Hippocampal formation (tissue), 2 donors: ENCODE results near the gene UBE2U.

Experiments used
- DNase-seq, 2 donors: peaks; one replicate each; lab custom pipeline; 2025; lab: John Stamatoyannopoulos, UW

The UBE2U gene

DNA sequence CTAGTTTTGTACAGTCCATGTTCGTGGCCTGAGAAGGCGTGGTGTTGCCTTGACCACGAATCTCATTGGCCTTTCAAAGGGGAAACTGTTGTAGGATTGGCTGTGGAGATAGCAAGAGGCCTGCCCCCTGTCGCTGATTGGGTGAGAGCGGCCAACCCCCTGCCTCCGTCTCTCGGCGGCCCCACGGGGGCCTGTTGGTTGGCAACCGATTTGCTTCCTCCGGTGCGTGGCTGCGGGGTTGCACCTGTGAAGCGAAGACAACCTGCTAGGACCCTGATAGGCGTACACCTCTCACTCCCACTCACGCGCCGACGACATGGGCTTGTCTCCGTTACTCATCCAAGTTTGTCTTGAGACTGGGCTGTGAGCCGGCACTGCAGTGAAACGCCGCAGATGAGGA is at the start of gene UBE2U:
Gene UBE2U, plus strand, starts transcription at position 204 of the 400 bp plus-strand sequence. CDS start 428 bp downstream, outside the sequence.
- no peak for DNase-seq

DNA sequence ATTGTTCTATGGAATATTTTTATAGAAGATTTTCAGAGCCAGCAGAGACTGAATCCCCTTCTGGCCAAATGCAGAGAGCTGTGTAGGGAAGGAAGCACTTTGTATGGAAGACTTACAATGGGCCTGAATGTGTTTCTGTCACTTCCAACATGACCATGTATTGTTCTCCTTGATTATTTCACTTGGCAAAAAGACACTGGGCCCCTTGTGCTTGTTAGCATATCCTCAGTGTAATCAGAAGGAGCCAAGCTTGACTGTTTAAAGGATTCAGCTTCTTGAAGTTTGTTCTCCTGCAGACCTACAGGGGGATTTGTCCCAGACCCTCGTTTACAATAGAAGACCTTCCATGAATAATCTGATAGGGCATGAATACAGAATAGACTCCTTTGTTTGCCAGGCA is 48.1 kb upstream of the UBE2U start:
- DNase-seq, result peak; percentile 9 to 74

DNA sequence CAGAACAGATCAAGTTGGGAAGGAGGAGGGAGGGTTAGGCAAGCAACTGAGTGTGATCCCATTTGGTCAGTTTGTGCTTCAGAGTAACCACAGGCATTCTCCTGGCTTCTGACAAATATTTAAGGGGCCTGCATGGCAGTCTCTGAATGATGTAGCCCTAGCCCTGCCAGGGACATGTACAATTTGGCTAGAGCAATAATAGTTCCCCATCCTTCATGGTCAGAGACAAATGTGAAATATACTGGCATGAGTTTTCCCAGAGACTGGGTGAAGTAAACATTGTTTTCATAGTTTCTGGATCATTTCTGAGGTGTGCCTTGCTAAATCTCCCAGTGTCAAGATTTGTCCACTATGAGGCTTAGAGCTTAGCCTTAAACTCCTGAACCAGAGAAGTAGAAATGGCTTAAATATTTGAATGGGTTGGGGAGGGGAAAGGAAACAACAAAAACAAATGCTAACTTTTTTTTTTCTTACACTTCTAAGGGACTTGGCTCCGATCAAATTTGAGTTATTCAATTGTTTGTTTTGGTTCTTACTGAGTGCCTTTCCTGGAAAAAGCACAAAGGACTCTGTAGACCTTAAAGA is 42.0 kb upstream of the UBE2U start:
- DNase-seq, result no peak

GRCh38 chr1:64162151-64162550 is 41.3 kb upstream of the UBE2U start:
- DNase-seq, result no peak

DNA sequence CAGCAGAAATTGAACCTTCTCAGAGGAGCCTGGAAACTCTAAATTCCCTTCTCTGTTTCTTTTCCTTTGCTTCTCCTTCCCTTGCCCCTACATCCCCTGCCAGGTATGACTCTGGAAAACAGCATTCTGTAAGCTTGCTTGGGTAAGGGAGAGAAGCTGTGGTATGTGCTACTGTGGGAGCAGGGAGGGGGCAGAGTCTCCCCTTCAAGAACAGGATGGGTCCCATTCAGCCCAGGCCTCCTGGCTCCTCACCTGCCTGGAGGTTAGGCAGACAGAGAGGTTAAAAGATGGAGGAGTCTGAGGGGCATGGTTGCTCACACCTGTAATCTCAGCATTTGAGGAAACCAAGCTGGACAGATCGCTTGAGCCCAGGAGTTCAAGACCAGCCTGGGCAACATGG is 40.6 kb upstream of the UBE2U start:
- DNase-seq, result no peak

DNA sequence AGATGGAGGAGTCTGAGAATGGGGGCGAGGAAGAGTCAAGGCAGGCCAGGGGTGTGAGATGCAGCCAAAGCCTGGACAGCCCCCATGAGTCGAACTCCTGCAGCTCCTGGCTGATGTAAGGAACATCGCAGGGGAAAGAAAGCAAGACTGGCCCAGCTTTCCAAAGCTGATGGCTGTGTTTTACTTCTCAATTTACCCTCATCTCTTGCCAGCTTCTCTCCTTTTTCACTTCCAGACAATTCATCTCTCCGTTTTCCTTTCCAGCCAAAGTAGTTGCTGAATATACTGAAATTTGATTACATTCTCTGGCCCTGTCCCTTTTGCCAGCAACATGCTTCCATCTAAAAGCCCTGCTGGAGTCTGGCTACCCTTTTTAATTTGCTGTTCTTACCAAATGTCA is 40.0 kb upstream of the UBE2U start:
- no peak for DNase-seq

- peak in 1 of 2 donors; percentile 58 for DNase-seq
Measured at GRCh38 chr1:64163970-64164369, 39.5 kb upstream of the UBE2U start.

- DNase-seq, result no peak
Measured at GRCh38 chr1:64166629-64167028, 36.8 kb upstream of the UBE2U start.

DNA sequence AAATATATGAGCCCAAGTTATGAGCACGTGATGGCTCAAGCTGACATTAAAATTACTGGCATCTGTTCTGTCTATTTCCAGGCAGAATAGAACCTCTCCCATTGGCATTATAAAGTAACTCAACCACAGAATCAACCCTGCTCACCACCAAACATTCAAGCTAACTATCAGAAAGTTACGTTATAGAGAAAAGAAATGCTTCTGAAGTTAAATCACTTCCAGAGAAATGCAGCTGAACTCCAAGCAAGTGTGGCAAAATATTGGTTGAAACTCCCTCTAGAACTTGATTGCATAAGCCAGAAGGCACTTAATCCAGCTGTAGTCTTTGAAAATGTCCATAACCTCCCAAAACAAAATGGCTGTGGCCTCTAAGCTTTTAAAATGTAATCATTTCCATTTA is 36.2 kb upstream of the UBE2U start:
- no peak for DNase-seq

DNA sequence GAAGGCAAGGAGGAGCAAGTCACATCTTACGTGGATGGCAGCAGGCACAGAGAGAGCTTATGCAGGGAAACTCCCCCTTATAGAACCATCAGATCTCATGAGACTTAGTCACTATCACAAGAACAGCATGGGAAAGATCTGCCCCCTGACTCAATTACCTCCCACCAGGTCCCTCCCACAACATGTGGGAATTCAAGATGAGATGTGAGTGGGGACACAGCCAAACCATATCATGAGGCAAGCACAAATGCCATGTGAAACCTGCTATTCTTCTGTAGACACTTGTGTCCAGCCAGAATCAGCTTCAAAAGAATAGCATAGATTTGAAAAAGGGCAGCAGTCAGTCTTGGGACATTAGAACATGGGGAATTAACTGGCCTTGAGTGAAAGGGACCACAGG is 32.2 kb upstream of the UBE2U start:
- DNase-seq, result no peak

DNA sequence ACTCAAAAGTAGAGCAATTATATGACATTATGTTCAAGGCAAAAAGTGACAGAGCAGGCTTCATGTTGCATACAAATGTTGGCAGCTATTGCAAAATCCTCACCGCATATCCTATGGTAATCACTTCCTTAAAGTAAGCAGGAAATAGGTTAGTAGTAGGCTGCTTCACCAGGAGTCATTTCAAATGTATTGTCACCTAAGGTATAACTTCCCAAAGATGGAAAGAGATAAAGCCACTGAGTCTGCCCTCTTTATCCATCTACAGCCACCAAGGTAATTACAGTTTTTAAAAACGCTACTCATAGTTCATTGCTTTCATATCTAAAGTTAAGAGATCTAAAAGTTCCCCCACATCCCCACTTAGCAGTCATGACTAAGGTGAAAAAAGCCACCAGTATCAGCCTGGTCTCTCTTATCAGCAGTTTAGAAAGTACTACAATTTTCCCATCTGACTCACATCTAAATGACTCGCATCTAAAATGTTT is 31.6 kb upstream of the UBE2U start:
- no peak for DNase-seq

- no peak for DNase-seq
Measured at GRCh38 chr1:64172458-64172983, 30.9 kb upstream of the UBE2U start.

GRCh38 chr1:64173336-64173940 is 30.0 kb upstream of the UBE2U start:
- no peak for DNase-seq

DNA sequence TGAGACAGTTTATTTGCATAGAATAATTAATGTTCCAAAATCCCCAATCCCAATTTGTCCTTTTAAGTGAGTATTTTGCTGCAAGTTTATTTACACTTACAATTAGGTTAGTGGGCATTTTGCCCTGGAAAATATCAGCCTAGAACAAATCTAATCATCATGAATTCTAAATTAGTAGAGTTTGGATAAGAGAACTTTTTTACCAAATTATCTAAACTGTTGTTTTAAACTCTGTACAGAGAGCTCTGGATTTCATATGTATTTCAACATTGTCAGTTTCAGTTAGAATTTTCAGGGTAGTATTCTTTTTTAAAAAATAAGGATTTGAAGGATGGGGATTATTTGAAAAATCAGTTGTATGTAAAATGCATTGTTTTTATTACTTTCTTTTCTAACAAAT is 27.8 kb upstream of the UBE2U start:
- DNase-seq, result no peak

- DNase-seq, result no peak
Measured at GRCh38 chr1:64176659-64177058, 26.8 kb upstream of the UBE2U start.

GRCh38 chr1:64179588-64179987 is 23.8 kb upstream of the UBE2U start:
- DNase-seq, result no peak

GRCh38 chr1:64182207-64182606 is 21.2 kb upstream of the UBE2U start:
- DNase-seq, result no peak

- no peak for DNase-seq
Measured at GRCh38 chr1:64183395-64184002, 19.9 kb upstream of the UBE2U start.

- DNase-seq, result no peak
Measured at GRCh38 chr1:64184003-64184440, 19.4 kb upstream of the UBE2U start.

GRCh38 chr1:64186138-64186897 is 17.1 kb upstream of the UBE2U start:
- DNase-seq, result no peak

DNA sequence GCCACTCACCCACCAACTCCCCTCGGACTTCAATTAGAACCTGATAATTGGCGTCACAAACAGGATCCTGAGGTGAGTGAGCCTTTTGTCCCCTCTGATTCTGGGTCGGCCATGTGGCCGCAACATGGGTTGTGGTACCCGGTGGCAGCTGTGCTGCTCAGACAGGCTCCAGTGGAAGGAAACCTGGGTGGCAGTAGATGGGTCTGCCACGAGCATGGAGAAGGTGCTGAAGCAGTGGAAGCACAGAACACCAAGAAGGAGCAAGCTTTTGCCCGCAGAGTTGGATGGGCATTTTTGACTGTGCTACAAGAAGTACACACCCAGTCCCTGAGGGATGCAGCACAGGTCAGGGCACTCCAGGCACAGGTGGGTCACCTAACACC is 16.5 kb upstream of the UBE2U start:
- no peak for DNase-seq

DNA sequence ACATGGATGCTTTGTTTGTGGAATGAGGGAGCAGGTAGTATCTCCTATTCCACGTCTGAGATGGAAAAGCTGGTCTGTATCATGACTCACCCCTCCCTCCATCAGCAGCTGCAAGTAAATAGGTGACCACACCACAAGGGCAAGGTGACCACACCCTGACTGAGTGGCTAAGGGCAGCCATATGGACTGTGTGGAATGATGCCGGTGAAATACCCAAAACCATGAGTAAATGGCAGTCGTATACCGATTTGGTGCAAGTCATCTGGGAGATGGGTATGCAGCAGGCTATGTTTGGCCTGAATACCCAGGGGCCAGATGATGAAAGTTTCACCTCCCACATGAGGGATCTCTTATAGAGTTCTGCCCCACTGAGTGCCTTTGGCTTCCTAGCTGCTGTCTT is 15.8 kb upstream of the UBE2U start:
- no peak for DNase-seq

DNA sequence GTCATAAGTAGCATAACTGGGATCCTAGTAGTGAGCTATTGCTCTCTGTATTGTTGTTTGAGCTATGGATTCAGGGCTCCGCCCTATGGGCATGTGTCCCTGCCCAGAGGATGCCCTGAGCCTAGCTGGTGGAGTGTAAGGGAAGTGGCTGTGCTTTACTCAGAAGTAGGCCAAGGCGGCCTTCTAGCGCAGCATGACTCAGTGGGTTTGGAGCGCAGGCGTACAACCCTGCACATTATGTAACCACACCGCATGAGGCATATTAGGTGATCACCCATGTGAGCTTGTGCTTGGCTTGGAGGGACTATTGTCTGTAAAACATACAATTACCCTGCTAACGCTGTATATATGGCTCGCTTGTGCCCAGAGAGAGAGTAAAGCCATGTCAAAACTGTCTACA is 11.1 kb upstream of the UBE2U start:
- DNase-seq, result no peak
